H1 (cell line): Measurements from ENCODE around the gene CYP2J2. TPM values are rescaled to one million over a fixed set of nuclear protein-coding genes. Genes with fewer than 3 reads are reported as not detected.

Experiments used
- CTCF ChIA-PET: fragments of 300-600 bp; sonication (Branson Sonifier 250); formaldehyde crosslinking; loops from one replicate; lab custom pipeline; 2021; ENCODE audit not compliant: partially characterized antibody; lab: Charles Lee
- POLR2A ChIA-PET: fragments of 300-600 bp; sonication (Branson Sonifier 250); formaldehyde crosslinking; loops from one replicate; lab custom pipeline; 2021; ENCODE audit warnings: inconsistent platforms; ENCODE audit not compliant: partially characterized antibody; lab: Charles Lee
- DNase-seq, 2 experiments: peaks; one replicate each; pipeline versions ENCODE4 v3.0.0 to v3.0.0-alpha.2; 2010 to 2022; ENCODE audit warnings: low spot score in 2 of 2, low read depth in 1 of 2, mixed read lengths in 1 of 2
- FAIRE-seq: peaks from 2 replicates; lab custom pipeline; 2011; peaks lifted over from hg19 to GRCh38; lab: Jason Lieb, UNC
- H2AFZ ChIP-seq: 2 replicates; pipeline ENCODE4 v1.8.1; 2012; ENCODE audit warnings: low read length, inconsistent platforms
- H2AK5ac ChIP-seq: 2 replicates; pipeline ENCODE4 v1.6.1; 2013; ENCODE audit warnings: low read depth, low read length
- H2BK120ac ChIP-seq: replicated peaks from 2 replicates; pipeline ENCODE3; 2013; ENCODE audit warnings: low read depth, low read length, inconsistent platforms
- H2BK12ac ChIP-seq: 2 replicates; pipeline ENCODE4 v1.6.1; 2013; ENCODE audit warnings: low read depth, low read length
- H2BK15ac ChIP-seq: 2 replicates; pipeline ENCODE4 v1.6.1; 2013; ENCODE audit warnings: low read length
- H2BK20ac ChIP-seq: 2 replicates; pipeline ENCODE4 v1.6.1; 2013; ENCODE audit warnings: low read length
- H2BK5ac ChIP-seq: 2 replicates; pipeline ENCODE4 v1.6.1; 2013; ENCODE audit warnings: low read depth, low read length
- H3K14ac ChIP-seq: 2 replicates; pipeline ENCODE4 v1.6.1; 2013; ENCODE audit warnings: inconsistent platforms; ENCODE audit not compliant: insufficient read length
- H3K18ac ChIP-seq: 2 replicates; pipeline ENCODE4 v1.6.1; 2013; ENCODE audit warnings: low read length; ENCODE audit errors: extremely low read depth
- H3K23ac ChIP-seq: 2 replicates; pipeline ENCODE4 v1.6.1; 2013; ENCODE audit warnings: inconsistent platforms; ENCODE audit not compliant: insufficient read length
- H3K23me2 ChIP-seq: 2 replicates; pipeline ENCODE4 v1.6.1; 2013; ENCODE audit warnings: low read depth, low read length
- H3K27ac ChIP-seq: 2 replicates; pipeline ENCODE4 v1.6.1; 2011; ENCODE audit warnings: low read depth, low read length, inconsistent platforms
- H3K27me3 ChIP-seq, 4 experiments: replicated peaks in 1 of 4; 1 replicate in 1 of 4; 2 replicates in 3 of 4; pipeline versions ENCODE4 v1.6.1 to v1.8.1; 2011 to 2013; ENCODE audit warnings: low read length in 3 of 4, mild to moderate bottlenecking in 3 of 4, inconsistent platforms in 2 of 4, mixed read lengths in 2 of 4, moderate library complexity in 1 of 4; ENCODE audit not compliant: control insufficient read depth in 3 of 4, insufficient read depth in 3 of 4; ENCODE audit errors: extremely low read depth in 1 of 4
- H3K36me3 ChIP-seq, 4 experiments: 2 replicates each; pipeline versions ENCODE4 v1.6.1 to v1.8.1; 2011 to 2013; ENCODE audit warnings: mild to moderate bottlenecking in 4 of 4, low read length in 3 of 4, moderate library complexity in 2 of 4, control low read depth in 1 of 4, inconsistent platforms in 1 of 4; ENCODE audit not compliant: insufficient read depth in 4 of 4, control insufficient read depth in 2 of 4
- H3K4ac ChIP-seq: replicated peaks from 2 replicates; pipeline ENCODE3; 2013; ENCODE audit warnings: low read length, low read depth, mixed read lengths, inconsistent platforms; ENCODE audit not compliant: insufficient read length
- H3K4me1 ChIP-seq, 4 experiments: replicated peaks in 1 of 4; 1 replicate in 1 of 4; 2 replicates in 3 of 4; pipeline versions ENCODE4 v1.6.1 to v1.8.1; 2011 to 2013; ENCODE audit warnings: low read length in 3 of 4, inconsistent platforms in 2 of 4, mixed read lengths in 1 of 4; ENCODE audit not compliant: insufficient read depth in 4 of 4, control insufficient read depth in 3 of 4
- H3K4me2 ChIP-seq, 2 experiments: 2 replicates each; pipeline versions ENCODE4 v1.6.1 to v1.8.1; 2011 to 2013; ENCODE audit warnings: low read depth in 2 of 2, low read length in 2 of 2, control low read depth in 1 of 2, inconsistent platforms in 1 of 2, mild to moderate bottlenecking in 1 of 2; ENCODE audit not compliant: insufficient read depth in 1 of 2
- H3K4me3 ChIP-seq, 4 experiments: fragments of 200-600, 300-600 bp in 1 of 4; sonication (generic), shearing (Covaris generic), sonication (Bioruptor Twin) in 1 of 4; 2 replicates each; pipeline versions ENCODE4 v1.5.1 to v1.8.1; 2011 to 2016; ENCODE audit warnings: low read length in 4 of 4, low read depth in 3 of 4, control low read depth in 2 of 4, inconsistent platforms in 2 of 4, mild to moderate bottlenecking in 2 of 4, mixed read lengths in 1 of 4, moderate library complexity in 1 of 4; ENCODE audit not compliant: insufficient read depth in 2 of 4; ENCODE audit errors: extremely low read depth in 1 of 4
- H3K56ac ChIP-seq: replicated peaks from 2 replicates; pipeline ENCODE3; 2013; ENCODE audit warnings: low read depth, mild to moderate bottlenecking, mixed read lengths, low read length, inconsistent platforms; ENCODE audit not compliant: insufficient read length
- H3K79me1 ChIP-seq: 2 replicates; pipeline ENCODE4 v1.6.1; 2013; ENCODE audit warnings: low read depth, low read length, control low read depth
- H3K79me2 ChIP-seq, 2 experiments: 2 replicates each; pipeline versions ENCODE4 v1.6.1 to v1.8.1; 2012 to 2013; ENCODE audit warnings: low read length in 2 of 2, mild to moderate bottlenecking in 2 of 2, inconsistent platforms in 1 of 2; ENCODE audit not compliant: insufficient read depth in 2 of 2, control insufficient read depth in 1 of 2
- H3K9ac ChIP-seq, 4 experiments: replicated peaks in 1 of 4; 1 replicate in 1 of 4; 2 replicates in 3 of 4; pipeline versions ENCODE4 v1.6.1 to v1.8.1; 2011 to 2013; ENCODE audit warnings: low read depth in 3 of 4, low read length in 3 of 4, control low read depth in 2 of 4, mild to moderate bottlenecking in 2 of 4, moderate library complexity in 2 of 4, inconsistent platforms in 1 of 4; ENCODE audit errors: extremely low read depth in 1 of 4
- H3K9me3 ChIP-seq, 2 experiments: 2 replicates each; pipeline versions ENCODE4 v1.6.1 to v1.8.1; 2012 to 2013; ENCODE audit warnings: mild to moderate bottlenecking in 2 of 2, moderate library complexity in 2 of 2, control low read depth in 1 of 2, inconsistent platforms in 1 of 2, low read depth in 1 of 2, low read length in 1 of 2, mixed read lengths in 1 of 2; ENCODE audit not compliant: insufficient read depth in 2 of 2
- H4K20me1 ChIP-seq, 2 experiments: replicated peaks in 1 of 2; 2 replicates each; pipeline versions ENCODE3 to v1.8.1; 2011 to 2013; ENCODE audit warnings: inconsistent platforms in 2 of 2, low read length in 2 of 2, mild to moderate bottlenecking in 1 of 2; ENCODE audit not compliant: insufficient read depth in 2 of 2, control insufficient read depth in 1 of 2
- H4K5ac ChIP-seq: 2 replicates; pipeline ENCODE4 v1.6.1; 2013; ENCODE audit warnings: low read length, low read depth, mixed read lengths, inconsistent platforms; ENCODE audit not compliant: insufficient read length
- H4K8ac ChIP-seq: 2 replicates; pipeline ENCODE4 v1.8.0; 2013; ENCODE audit warnings: mild to moderate bottlenecking, moderate library complexity, low read length, inconsistent platforms; ENCODE audit not compliant: insufficient read depth; ENCODE audit errors: extremely low read depth
- H4K91ac ChIP-seq: replicated peaks from 2 replicates; pipeline ENCODE3; 2013; ENCODE audit warnings: low read length, mixed read lengths, inconsistent platforms; ENCODE audit not compliant: insufficient read length
- WGBS, 2 experiments: shearing (Covaris generic) in 1 of 2; methylation state at CpG; one replicate each; pipeline versions ENCODE4 v1.1.6 to v1.1.7; 2013 to 2015; ENCODE audit warnings: low lambda C conversion rate in 2 of 2, mixed read lengths in 2 of 2, inconsistent platforms in 1 of 2, low coverage in 1 of 2, missing lambda C conversion rate in 1 of 2; ENCODE audit not compliant: insufficient replicate concordance in 2 of 2, insufficient coverage in 1 of 2, insufficient read length in 1 of 2; ENCODE audit errors: extremely low coverage in 1 of 2, missing lambda C conversion rate in 1 of 2; 5-methylcytosine and 5-hydroxymethylcytosine counted together
- polyA plus RNA-seq, 7 experiments: library from polyadenylated mRNA; depleted of rRNA in 3 of 7; stranded (reverse) in 5 of 7; unstranded in 2 of 7; fragments of >200 nt in 5 of 7; fragments of 200-250 nt in 2 of 7; gene quantifications; 1 replicate in 5 of 7; 2 replicates in 1 of 7; 4 replicates in 1 of 7; pipeline versions ENCODE4 v1.2.1 to v1.2.3, GENCODE V29; 2011 to 2013; ENCODE audit warnings: missing spikeins in 2 of 7, mixed read lengths in 2 of 7
- total RNA-seq: library from RNA; stranded (reverse); fragmentation: NEBNext Ultra II Directional; extraction: Animal tissue kit (Norgen Biotek cat#: 25700); gene quantifications from 2 replicates; pipeline ENCODE4 v1.2.1, GENCODE V29; 2021
- TF ChIP-seq, protein P1 (sequence below): IDR thresholded peaks from 2 replicates; pipeline ENCODE4 v1.6.1; 2011; ENCODE audit warnings: low read length, improper control_type of control experiment

Gene CYP2J2
- total and polyA plus RNA-seq, 2 of the 8 experiments (the other 6 are each of a cell fraction or from before 2014, with no cell fraction given) = 0.59 to 2.1 TPM

DNA sequence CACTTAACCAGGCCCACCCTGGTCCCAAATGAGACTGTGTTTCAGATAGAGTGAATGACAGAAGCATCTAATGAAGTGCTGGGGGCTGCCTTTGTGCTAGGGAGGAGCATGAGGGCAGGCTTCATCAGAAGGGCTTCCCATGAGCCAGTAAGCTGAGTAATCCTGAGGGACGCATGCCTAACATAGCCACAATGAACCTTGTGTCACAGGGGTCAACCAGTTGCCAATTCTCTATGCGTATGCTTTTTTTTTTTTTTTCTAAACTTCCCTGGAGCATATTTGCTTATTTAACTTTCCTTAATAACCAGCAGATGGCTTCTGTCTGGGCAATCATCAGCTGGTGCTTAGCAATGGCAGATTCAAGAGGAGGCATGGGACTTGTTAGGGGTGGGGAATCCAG is 25.5 kb upstream of the CYP2J2 start:
- Histone ChIP-seq H3K14ac (no peak overlapping the region), H2BK20ac (no peak overlapping the region), H3K9ac (no peak overlapping the region), H3K9me3 (no peaks in the 10 kb centered on the region), H2BK120ac (no peak overlapping the region), H4K20me1 (no peaks in the 10 kb centered on the region), H3K4me3 (no peak overlapping the region), H2BK15ac (no peak overlapping the region), H3K79me1 (no peaks in the 10 kb centered on the region), H3K36me3 (no peaks in the 10 kb centered on the region), H3K4ac (no peak overlapping the region), H3K79me2 (no peaks in the 10 kb centered on the region), H2BK5ac (no peak overlapping the region), H3K4me2 (no peak overlapping the region), H4K91ac (no peak overlapping the region), H2AFZ (no peak overlapping the region), H3K23me2 (no peaks in the 10 kb centered on the region; the same call in 1 of the 2 replicates), H3K18ac (no peak overlapping the region), H2AK5ac (no peak overlapping the region), H4K5ac (no peak overlapping the region), H2BK12ac (no peak overlapping the region), H4K8ac (no peak overlapping the region), H3K56ac (no peak overlapping the region), H3K27ac (no peak overlapping the region), H3K4me1 (no peaks in the 10 kb centered on the region), H3K23ac (no peak overlapping the region), H3K27me3 (no peaks in the 10 kb centered on the region)
- WGBS, 2 experiments = 94% methylated on average over 2 of the region's 2 CpGs; no CpG with 5 or more reads in 1 of the 2 experiments
- ChIA-PET POLR2A (interaction anchor here (1.0 kb wide), 1 partner anchor 58 kb away, joined by 3 read pairs; no protein-coding TSS in a partner anchor), CTCF (interaction anchor here (0.6 to 15.9 kb wide), 3 partner anchors 51 to 179 kb away, joined by 4 to 323 read pairs (median 15); no protein-coding TSS in a partner anchor)
- no peak for DNase-seq
- FAIRE-seq = no peak
- TF ChIP-seq, protein P1, sequence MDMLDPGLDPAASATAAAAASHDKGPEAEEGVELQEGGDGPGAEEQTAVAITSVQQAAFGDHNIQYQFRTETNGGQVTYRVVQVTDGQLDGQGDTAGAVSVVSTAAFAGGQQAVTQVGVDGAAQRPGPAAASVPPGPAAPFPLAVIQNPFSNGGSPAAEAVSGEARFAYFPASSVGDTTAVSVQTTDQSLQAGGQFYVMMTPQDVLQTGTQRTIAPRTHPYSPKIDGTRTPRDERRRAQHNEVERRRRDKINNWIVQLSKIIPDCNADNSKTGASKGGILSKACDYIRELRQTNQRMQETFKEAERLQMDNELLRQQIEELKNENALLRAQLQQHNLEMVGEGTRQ = no peak
